ENCODE data around the gene POLR2H. TPM values are rescaled to one million over a fixed set of nuclear protein-coding genes. Genes with fewer than 3 reads are reported as not detected.

The POLR2H gene
- total and polyA plus RNA-seq, 4 donors, result 46.4 to 139 (median 82.4) TPM

DNA sequence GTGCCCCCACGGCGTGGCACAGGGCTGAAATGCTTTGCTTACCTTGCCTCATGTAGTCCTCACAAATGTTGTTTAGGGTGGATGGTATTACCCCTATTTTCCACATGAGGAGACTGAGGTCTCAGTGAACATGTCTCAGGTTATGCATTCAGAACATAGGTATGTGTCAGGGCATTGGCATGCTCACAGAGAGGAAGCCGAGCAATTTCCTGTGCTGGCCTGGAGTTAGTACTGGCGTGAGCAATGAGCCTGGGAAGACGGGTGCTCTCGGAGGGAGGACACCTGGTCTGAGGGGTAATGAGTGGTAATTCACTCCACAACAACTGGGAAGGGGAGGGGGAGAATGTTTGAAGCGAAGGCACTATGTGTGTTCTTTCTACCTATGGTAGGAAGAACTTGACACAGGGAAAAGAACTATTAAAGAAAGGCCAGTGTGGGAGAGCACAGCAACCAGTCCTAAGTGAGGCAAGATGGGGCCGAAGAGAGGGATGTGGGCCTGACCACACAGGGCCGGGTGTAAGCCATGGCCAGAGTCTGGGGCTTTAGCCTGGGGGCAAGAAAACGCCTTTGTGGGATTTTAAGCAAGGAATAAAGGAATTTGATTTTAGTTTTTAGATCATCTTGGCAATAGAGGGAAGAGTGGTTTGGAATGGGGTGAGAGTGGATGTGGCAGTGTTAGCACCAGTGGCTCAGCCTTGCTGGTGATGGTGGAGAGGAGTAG, 29.0 kb upstream of the POLR2H start:
- Histone ChIP-seq H3K27me3 (ENCODE audit: control insufficient read depth in 3 of 3, insufficient read depth in 3 of 3, low read length in 2 of 3) (no peaks in the 10 kb centered on the region), H3K9ac (ENCODE audit: insufficient read depth in 1 of 2, low read length in 2 of 2) (no peak overlapping the region), H3K4me3 (no peak overlapping the region), H3K36me3 (ENCODE audit: control insufficient read depth in 4 of 4, insufficient read depth in 4 of 4, low read length in 4 of 4) (peaks cover 30 to 56% (median 46%) of the 10 kb centered on the region in 4 donors), H3K4me1 (ENCODE audit: control insufficient read depth in 5 of 5, insufficient read depth in 5 of 5, low read length in 5 of 5) (peaks cover 0 to 15% (median 14%) of the 10 kb centered on the region in 5 donors), H3K27ac (ENCODE audit: low read depth in 1 of 2, low read length in 1 of 2) (peak overlapping the region; percentile 65 to 67), H3K9me3 (ENCODE audit: control insufficient read depth in 4 of 4, insufficient read depth in 3 of 4, low read length in 3 of 4) (no peaks in the 10 kb centered on the region)
- WGBS, 2 donors, result 64 to 66% methylated on average over 10 of the region's 10 CpGs
- TF ChIP-seq, protein P1, sequence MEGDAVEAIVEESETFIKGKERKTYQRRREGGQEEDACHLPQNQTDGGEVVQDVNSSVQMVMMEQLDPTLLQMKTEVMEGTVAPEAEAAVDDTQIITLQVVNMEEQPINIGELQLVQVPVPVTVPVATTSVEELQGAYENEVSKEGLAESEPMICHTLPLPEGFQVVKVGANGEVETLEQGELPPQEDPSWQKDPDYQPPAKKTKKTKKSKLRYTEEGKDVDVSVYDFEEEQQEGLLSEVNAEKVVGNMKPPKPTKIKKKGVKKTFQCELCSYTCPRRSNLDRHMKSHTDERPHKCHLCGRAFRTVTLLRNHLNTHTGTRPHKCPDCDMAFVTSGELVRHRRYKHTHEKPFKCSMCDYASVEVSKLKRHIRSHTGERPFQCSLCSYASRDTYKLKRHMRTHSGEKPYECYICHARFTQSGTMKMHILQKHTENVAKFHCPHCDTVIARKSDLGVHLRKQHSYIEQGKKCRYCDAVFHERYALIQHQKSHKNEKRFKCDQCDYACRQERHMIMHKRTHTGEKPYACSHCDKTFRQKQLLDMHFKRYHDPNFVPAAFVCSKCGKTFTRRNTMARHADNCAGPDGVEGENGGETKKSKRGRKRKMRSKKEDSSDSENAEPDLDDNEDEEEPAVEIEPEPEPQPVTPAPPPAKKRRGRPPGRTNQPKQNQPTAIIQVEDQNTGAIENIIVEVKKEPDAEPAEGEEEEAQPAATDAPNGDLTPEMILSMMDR (IDR thresholded peaks at IDR 0.05; ENCODE audit: control extremely low read depth, extremely low read depth), result no peak
- ATAC-seq (ENCODE audit: insufficient read depth, low FRiP score) (no peak), DNase-seq (no peak)

DNA sequence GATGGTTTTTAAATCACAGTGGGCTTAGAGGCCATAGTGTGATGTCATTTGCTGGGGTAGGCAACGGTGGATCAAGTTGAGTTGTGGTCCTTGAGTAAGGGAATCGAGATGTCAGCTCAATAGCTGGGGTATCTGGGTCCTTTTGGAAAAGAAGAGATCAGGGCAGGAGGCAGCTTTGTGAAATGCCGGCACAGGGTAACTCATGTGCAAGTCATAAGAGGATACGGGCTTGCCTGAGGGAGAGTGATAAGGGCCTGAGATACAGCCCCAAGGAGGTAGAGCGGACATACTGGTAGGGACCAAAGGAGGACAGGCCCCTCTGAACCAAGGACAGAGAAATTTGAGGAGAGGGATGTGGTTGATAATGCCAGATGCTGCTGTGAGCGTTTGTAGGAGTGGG, 28.3 kb upstream of the POLR2H start:
- no peak overlapping the region for H3K4me3 ChIP-seq
- peaks cover 26 to 49% (median 41%) of the 10 kb centered on the region in 4 donors for H3K36me3 ChIP-seq (ENCODE audit: control insufficient read depth in 4 of 4, insufficient read depth in 4 of 4, low read length in 4 of 4)
- ATAC-seq (ENCODE audit: insufficient read depth, low FRiP score) (no peak), DNase-seq (no peak)
- peak overlapping the region in 1 of 2 donors; percentile 35 for H3K27ac ChIP-seq (ENCODE audit: low read depth in 1 of 2, low read length in 1 of 2)
- no peaks in the 10 kb centered on the region for H3K9me3 ChIP-seq (ENCODE audit: control insufficient read depth in 4 of 4, insufficient read depth in 3 of 4, low read length in 3 of 4)
- 88 to 92% methylated on average over 6 of the region's 6 CpGs for WGBS, 2 donors
- H3K9ac ChIP-seq (ENCODE audit: insufficient read depth in 1 of 2, low read length in 2 of 2), result no peak overlapping the region
- TF ChIP-seq, protein P1 (IDR thresholded peaks at IDR 0.05; ENCODE audit: control extremely low read depth, extremely low read depth), result no peak
- no peaks in the 10 kb centered on the region for H3K27me3 ChIP-seq (ENCODE audit: control insufficient read depth in 3 of 3, insufficient read depth in 3 of 3, low read length in 2 of 3)
- H3K4me1 ChIP-seq (ENCODE audit: control insufficient read depth in 5 of 5, insufficient read depth in 5 of 5, low read length in 5 of 5), result peaks cover under 1 to 20% (median 17%) of the 10 kb centered on the region in 5 donors

DNA sequence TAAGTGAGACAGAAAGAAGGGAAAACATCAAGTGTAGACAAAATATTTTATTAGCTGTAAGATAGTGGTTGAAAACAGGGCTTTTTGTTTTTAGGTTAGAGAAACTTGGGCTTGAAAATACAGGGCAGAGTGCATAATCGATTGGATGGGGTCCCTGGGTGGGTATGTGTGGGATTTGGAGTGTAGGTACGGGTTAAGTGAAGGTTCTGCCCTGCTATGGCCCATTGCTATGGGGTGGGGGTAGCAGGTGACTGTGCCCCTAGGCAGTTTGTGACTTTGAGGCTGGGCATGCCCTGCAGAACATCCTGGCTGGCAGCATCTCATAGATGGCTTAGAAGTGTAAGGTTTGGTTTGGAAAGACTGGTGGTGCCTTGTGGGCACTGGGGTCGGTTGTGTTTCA, 27.8 kb upstream of the POLR2H start:
- peaks cover 3 to 25% (median 17%) of the 10 kb centered on the region in 5 donors for H3K4me1 ChIP-seq (ENCODE audit: control insufficient read depth in 5 of 5, insufficient read depth in 5 of 5, low read length in 5 of 5)
- DNase-seq, result no peak
- H3K4me3 ChIP-seq, result no peak overlapping the region
- WGBS, 2 donors, result 86 to 87% methylated on average over 3 of the region's 3 CpGs
- H3K27me3 ChIP-seq (ENCODE audit: control insufficient read depth in 3 of 3, insufficient read depth in 3 of 3, low read length in 2 of 3), result no peaks in the 10 kb centered on the region
- H3K9me3 ChIP-seq (ENCODE audit: control insufficient read depth in 4 of 4, insufficient read depth in 3 of 4, low read length in 3 of 4), result no peaks in the 10 kb centered on the region
- TF ChIP-seq, protein P1 (IDR thresholded peaks at IDR 0.05; ENCODE audit: control extremely low read depth, extremely low read depth), result no peak
- ATAC-seq (ENCODE audit: insufficient read depth, low FRiP score), result no peak
- H3K9ac ChIP-seq (ENCODE audit: insufficient read depth in 1 of 2, low read length in 2 of 2), result no peak overlapping the region
- H3K27ac ChIP-seq (ENCODE audit: low read depth in 1 of 2, low read length in 1 of 2), result peak overlapping the region in 1 of 2 donors; percentile 0
- H3K36me3 ChIP-seq (ENCODE audit: control insufficient read depth in 4 of 4, insufficient read depth in 4 of 4, low read length in 4 of 4), result peaks cover 21 to 44% (median 36%) of the 10 kb centered on the region in 4 donors
